Progenitor cell of endocrine pancreas (in vitro differentiated cells): Measurements from ENCODE around the gene GOLIM4. TPM values are rescaled to one million over a fixed set of nuclear protein-coding genes. Genes with fewer than 3 reads are reported as not detected.
A peak's percentile ranks its signal among the peaks of the same experiment; 100 is the strongest.

Experiments used
- DNase-seq: peaks from one replicate; pipeline ENCODE4 v3.0.0; 2021; ENCODE audit warnings: low spot score; ENCODE audit not compliant: unreplicated experiment
- H3K27ac Mint-ChIP-seq: 2 replicates; pipeline ENCODE4 v1.8.0; 2021; ENCODE audit warnings: mild to moderate bottlenecking, moderate library complexity, mixed read lengths
- H3K27me3 Mint-ChIP-seq: 2 replicates; pipeline ENCODE4 v1.8.0; 2021; ENCODE audit warnings: mixed read lengths
- H3K36me3 Mint-ChIP-seq: 2 replicates; pipeline ENCODE4 v1.8.0; 2022; ENCODE audit warnings: mixed read lengths; ENCODE audit not compliant: insufficient read depth
- H3K4me1 Mint-ChIP-seq: 2 replicates; pipeline ENCODE4 v1.8.0; 2021; ENCODE audit warnings: low read depth, mixed read lengths
- H3K4me3 Mint-ChIP-seq: 2 replicates; pipeline ENCODE4 v1.8.0; 2021; ENCODE audit warnings: low read depth, mild to moderate bottlenecking, moderate library complexity, mixed read lengths
- H3K9me3 Mint-ChIP-seq: 2 replicates; pipeline ENCODE4 v1.8.0; 2021; ENCODE audit warnings: low read depth, mixed read lengths
- CTCF ChIP-seq: fragments of 200-600 bp; sonication (generic); IDR thresholded peaks from one replicate; pipeline ENCODE4 v1.5.0; 2021; ENCODE audit warnings: antibody characterized with exemption, mild to moderate bottlenecking; ENCODE audit not compliant: unreplicated experiment
- total RNA-seq: library from RNA; stranded (reverse); gene quantifications from 2 replicates; pipeline ENCODE4 v1.2.1, GENCODE V29; 2021

Gene GOLIM4
- total RNA-seq, 1 donor from 2014 or later, result 38.7 TPM

GRCh38 chr3:168054447-168054846 lies 41.3 kb downstream of the GOLIM4 start:
- TF ChIP-seq CTCF, result no peak
- Mint-ChIP-seq H3K27me3 (no peaks in the 10 kb centered on the region), H3K9me3 (peaks cover 18% of the 10 kb centered on the region), H3K36me3 (peaks cover 26% of the 10 kb centered on the region), H3K4me1 (peaks cover 23% of the 10 kb centered on the region), H3K27ac (no peak overlapping the region), H3K4me3 (no peak overlapping the region)
- DNase-seq, result no peak

GRCh38 chr3:168053115-168053514 lies 42.6 kb downstream of the GOLIM4 start:
- peak; percentile 14 for TF ChIP-seq CTCF
- Mint-ChIP-seq H3K9me3 (peaks cover 18% of the 10 kb centered on the region), H3K27ac (no peak overlapping the region)

GRCh38 chr3:168052515-168052914 lies 43.2 kb downstream of the GOLIM4 start:
- no peaks in the 10 kb centered on the region for H3K27me3 Mint-ChIP-seq
- no peak for DNase-seq
- peaks cover 24% of the 10 kb centered on the region for H3K36me3 Mint-ChIP-seq
- H3K27ac Mint-ChIP-seq, result no peak overlapping the region
- peaks cover 23% of the 10 kb centered on the region for H3K4me1 Mint-ChIP-seq
- TF ChIP-seq CTCF, result no peak
- peaks cover 15% of the 10 kb centered on the region for H3K9me3 Mint-ChIP-seq
- H3K4me3 Mint-ChIP-seq, result no peak overlapping the region

More at GRCh38 chr3:168053115-168053514, 42.6 kb downstream of the GOLIM4 start:
- DNase-seq, result no peak
- H3K4me3 Mint-ChIP-seq, result no peak overlapping the region
- peaks cover 26% of the 10 kb centered on the region for H3K36me3 Mint-ChIP-seq
- H3K4me1 Mint-ChIP-seq, result peaks cover 23% of the 10 kb centered on the region
- H3K27me3 Mint-ChIP-seq, result no peaks in the 10 kb centered on the region

- no peak for DNase-seq
- TF ChIP-seq CTCF, result no peak
- no peak overlapping the region for H3K4me3 Mint-ChIP-seq
- H3K27ac Mint-ChIP-seq, result peak overlapping the region; percentile 1
- H3K27me3 Mint-ChIP-seq, result no peaks in the 10 kb centered on the region
- peaks cover 23% of the 10 kb centered on the region for H3K4me1 Mint-ChIP-seq
- H3K9me3 Mint-ChIP-seq, result peaks cover 10% of the 10 kb centered on the region
- peaks cover 17% of the 10 kb centered on the region for H3K36me3 Mint-ChIP-seq
These were observed 43.9 kb downstream of the GOLIM4 start for GRCh38 chr3:168051531-168052471.

- H3K9me3 Mint-ChIP-seq, result peaks cover 7% of the 10 kb centered on the region
- H3K4me1 Mint-ChIP-seq, result peaks cover 21% of the 10 kb centered on the region
- no peak overlapping the region for H3K27ac Mint-ChIP-seq
- no peak overlapping the region for H3K4me3 Mint-ChIP-seq
- H3K27me3 Mint-ChIP-seq, result no peaks in the 10 kb centered on the region
- no peak for DNase-seq
- peaks cover 14% of the 10 kb centered on the region for H3K36me3 Mint-ChIP-seq
- no peak for TF ChIP-seq CTCF
These were observed 44.7 kb downstream of the GOLIM4 start for GRCh38 chr3:168051070-168051469.
